Right atrium auricular region (tissue), 2 donors: ENCODE results near the gene HAPLN3. TPM values are rescaled to one million over a fixed set of nuclear protein-coding genes. Genes with fewer than 3 reads are reported as not detected.
A peak's percentile ranks its signal among the peaks of the same experiment; 100 is the strongest.
"Not testable (repeated sequence)": the region's sequence is repeated elsewhere in the genome, so short reads cannot be mapped to it uniquely, and the experiment has no call there.

Experiments used
- DNase-seq: peaks from one replicate; pipeline ENCODE4 v3.0.0-alpha.2; 2019; ENCODE audit warnings: low spot score
- H3K27ac ChIP-seq, 2 donors: fragments of 200-600 bp; sonication (generic); 1 replicate in 1 of 2; 2 replicates in 1 of 2; pipeline ENCODE4 v1.5.1; 2016 to 2019
- H3K27me3 ChIP-seq, 2 donors: fragments of 200-600 bp; sonication (generic); one replicate each; pipeline versions ENCODE4 v1.5.1 to v1.6.0; 2017 to 2019
- H3K36me3 ChIP-seq: fragments of 200-600 bp; sonication (generic); one replicate; pipeline ENCODE4 v1.5.1; 2016
- H3K4me1 ChIP-seq, 2 donors: fragments of 200-600 bp; sonication (generic); one replicate each; pipeline versions ENCODE4 v1.5.1 to v1.6.0; 2017 to 2019
- H3K4me3 ChIP-seq, 2 donors: fragments of 200-600 bp; sonication (generic); 1 replicate in 1 of 2; 2 replicates in 1 of 2; pipeline ENCODE4 v1.5.1; 2017 to 2019; ENCODE audit warnings: mild to moderate bottlenecking in 1 of 2, moderate library complexity in 1 of 2
- H3K9me3 ChIP-seq, 2 donors: fragments of 200-600 bp; sonication (generic); one replicate each; pipeline ENCODE4 v1.5.1; 2019
- total RNA-seq, 2 donors: library from RNA; depleted of rRNA; stranded (reverse); fragments of >200 nt; gene quantifications; one replicate each; pipeline ENCODE4 v1.1.0, GENCODE V29; 2016
- TF ChIP-seq, protein P1 (sequence below), 2 donors: fragments of 200-600 bp; sonication (generic); IDR thresholded peaks; one replicate each; pipeline ENCODE4 v1.5.1; 2019; ENCODE audit warnings: antibody characterized with exemption in 2 of 2

Gene HAPLN3
- total RNA-seq, 2 donors from 2014 or later, result 3.2 to 3.6 TPM

DNA sequence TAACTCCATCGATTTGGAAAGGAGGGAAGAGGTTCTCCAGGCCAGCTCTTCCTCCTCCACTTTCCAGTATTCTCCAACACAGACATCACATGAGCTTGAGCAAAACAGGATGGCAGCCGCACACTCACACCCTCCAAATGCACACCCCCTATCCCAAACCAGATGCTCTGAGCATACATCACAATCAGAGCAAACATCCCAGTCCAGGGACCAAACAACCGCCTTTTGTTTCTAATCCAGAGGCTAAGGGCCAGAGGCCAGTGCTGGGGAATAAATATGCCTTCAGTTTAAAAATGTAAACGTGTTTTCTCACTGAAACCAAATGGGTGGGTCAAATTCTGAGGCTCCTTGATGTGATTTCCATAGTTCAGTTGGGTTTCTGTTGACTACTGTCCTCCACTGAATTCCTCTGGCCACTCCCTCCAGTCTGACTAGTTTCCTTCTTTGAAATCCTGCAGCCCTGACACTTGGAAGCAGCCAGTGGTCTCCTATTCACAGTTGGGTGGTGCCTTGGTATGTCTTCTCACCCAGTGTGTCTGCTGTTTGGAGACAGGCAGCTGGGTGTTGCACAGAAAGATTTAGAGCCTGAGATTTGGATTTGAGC, 37.0 kb upstream of the HAPLN3 start:
- Histone ChIP-seq H3K4me1 (peaks cover 0 to 18% of the 10 kb centered on the region in 2 donors), H3K27ac (peak overlapping the region; percentile 3 to 81), H3K36me3 (no peaks in the 10 kb centered on the region), H3K4me3 (no peak overlapping the region), H3K27me3 (no peaks in the 10 kb centered on the region), H3K9me3 (no peaks in the 10 kb centered on the region)
- TF ChIP-seq, protein P1, sequence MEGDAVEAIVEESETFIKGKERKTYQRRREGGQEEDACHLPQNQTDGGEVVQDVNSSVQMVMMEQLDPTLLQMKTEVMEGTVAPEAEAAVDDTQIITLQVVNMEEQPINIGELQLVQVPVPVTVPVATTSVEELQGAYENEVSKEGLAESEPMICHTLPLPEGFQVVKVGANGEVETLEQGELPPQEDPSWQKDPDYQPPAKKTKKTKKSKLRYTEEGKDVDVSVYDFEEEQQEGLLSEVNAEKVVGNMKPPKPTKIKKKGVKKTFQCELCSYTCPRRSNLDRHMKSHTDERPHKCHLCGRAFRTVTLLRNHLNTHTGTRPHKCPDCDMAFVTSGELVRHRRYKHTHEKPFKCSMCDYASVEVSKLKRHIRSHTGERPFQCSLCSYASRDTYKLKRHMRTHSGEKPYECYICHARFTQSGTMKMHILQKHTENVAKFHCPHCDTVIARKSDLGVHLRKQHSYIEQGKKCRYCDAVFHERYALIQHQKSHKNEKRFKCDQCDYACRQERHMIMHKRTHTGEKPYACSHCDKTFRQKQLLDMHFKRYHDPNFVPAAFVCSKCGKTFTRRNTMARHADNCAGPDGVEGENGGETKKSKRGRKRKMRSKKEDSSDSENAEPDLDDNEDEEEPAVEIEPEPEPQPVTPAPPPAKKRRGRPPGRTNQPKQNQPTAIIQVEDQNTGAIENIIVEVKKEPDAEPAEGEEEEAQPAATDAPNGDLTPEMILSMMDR (IDR thresholded peaks at IDR 0.05), result no peak
- peak; percentile 73 for DNase-seq

DNA sequence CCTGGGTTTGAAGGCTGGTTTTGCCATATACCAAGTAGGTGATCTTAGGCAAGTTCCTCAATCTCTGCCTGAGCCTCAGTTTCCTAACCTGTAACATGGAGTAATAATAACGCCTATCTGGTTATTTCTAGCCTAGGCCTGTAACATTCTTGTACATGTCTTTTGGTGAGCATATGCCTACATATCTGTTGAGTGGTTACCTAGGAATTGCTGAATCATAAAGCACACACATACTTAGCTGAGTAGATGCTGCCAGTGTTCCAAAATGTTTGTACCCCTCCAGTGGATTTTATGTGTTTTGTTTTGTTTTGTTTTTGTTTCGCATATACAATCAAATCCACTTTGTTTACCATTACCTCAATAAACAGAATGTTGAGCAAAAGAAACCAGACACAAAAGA, 35.2 kb upstream of the HAPLN3 start:
- Histone ChIP-seq H3K27me3 (no peaks in the 10 kb centered on the region), H3K27ac (no peak overlapping the region), H3K4me1 (peaks cover 0 to 18% of the 10 kb centered on the region in 2 donors), H3K36me3 (no peaks in the 10 kb centered on the region), H3K9me3 (no peaks in the 10 kb centered on the region), H3K4me3 (no peak overlapping the region)
- no peak for DNase-seq
- TF ChIP-seq, protein P1 (IDR thresholded peaks at IDR 0.05), result no peak

DNA sequence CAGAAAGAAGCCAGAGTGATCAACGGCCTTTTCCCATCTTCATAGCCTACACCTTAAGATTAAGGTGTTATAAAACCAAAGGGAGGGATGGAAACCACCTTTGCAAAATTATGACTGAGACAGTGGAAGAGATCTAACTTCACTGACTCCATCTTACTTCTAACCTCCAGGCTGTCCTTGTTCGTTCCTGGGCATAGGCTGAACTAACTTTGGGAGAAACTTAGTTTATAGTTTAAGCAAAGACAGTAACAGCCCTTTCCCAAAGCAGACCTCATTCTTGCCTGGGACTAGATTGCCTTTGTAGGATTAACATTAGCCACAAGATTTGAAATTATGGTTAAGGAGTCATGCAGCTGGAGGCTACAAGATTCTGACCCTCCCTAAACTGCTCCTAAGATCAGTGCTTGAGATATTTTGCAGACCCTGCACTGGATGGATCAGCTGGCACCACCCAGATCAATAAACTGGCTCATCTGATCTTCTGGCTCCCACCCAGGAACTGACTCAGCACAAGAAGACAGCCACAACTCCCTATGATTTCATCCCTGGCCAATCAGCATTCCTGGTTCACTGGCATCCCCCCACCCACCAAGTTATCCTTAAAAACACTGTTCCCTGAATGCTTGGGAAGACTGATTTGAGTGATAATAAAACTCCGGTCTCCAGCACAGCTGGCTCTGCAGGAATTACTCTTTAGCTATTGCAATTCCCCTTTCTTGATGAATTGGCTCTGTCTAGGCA, 34.2 kb upstream of the HAPLN3 start:
- not testable (repeated sequence) for H3K9me3 ChIP-seq, H3K4me3 ChIP-seq, H3K36me3 ChIP-seq, DNase-seq, H3K27me3 ChIP-seq, H3K27ac ChIP-seq
- H3K4me1 ChIP-seq, result peaks cover 0 to 18% of the 10 kb centered on the region in 2 donors

DNA sequence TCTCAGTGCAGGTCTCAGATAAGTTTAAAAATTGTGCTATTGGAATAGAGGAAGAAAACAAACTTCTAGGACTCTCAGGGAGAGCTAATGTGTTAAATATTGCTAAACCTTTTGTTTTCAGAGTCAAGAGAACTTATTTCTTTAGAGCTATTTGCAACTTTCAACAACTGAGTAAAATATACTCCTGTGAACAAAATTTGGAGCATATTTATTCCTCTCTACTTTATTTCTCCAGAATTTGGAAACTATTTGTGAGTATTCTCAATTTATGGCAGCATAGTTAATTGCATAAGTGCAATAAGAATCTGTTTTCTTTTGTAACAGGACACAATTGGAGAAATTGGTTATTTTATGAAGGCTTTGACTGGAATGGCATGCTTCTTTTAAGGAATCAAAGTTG, 32.8 kb upstream of the HAPLN3 start:
- not testable (repeated sequence) for H3K27me3 ChIP-seq, H3K36me3 ChIP-seq, DNase-seq, H3K4me3 ChIP-seq, H3K9me3 ChIP-seq, H3K27ac ChIP-seq
- peaks cover 0 to 18% of the 10 kb centered on the region in 2 donors for H3K4me1 ChIP-seq

DNA sequence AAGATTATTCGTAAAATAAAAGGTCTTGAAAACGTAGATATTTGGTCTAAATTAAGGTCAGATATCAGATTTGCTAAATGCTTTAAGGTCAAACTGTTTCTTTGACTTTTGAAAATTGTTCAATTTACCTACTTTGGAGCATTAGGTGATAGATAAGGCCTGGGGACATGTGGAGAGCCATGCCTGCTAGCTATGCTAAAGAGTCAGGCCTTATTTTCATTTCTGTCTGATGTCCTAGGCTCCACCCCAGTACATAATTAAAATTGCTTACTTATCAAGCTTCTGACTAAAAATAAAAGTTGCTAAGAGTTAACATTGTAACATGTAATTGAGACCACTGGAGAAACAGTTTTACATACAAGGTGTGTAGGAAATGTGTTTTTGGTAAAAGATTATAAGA, 30.3 kb upstream of the HAPLN3 start:
- peak overlapping the region in 1 of 2 donors; percentile 17 for H3K27ac ChIP-seq
- H3K9me3 ChIP-seq, H3K4me1 ChIP-seq, DNase-seq, H3K4me3 ChIP-seq, H3K27me3 ChIP-seq, H3K36me3 ChIP-seq: not testable (repeated sequence)

DNA sequence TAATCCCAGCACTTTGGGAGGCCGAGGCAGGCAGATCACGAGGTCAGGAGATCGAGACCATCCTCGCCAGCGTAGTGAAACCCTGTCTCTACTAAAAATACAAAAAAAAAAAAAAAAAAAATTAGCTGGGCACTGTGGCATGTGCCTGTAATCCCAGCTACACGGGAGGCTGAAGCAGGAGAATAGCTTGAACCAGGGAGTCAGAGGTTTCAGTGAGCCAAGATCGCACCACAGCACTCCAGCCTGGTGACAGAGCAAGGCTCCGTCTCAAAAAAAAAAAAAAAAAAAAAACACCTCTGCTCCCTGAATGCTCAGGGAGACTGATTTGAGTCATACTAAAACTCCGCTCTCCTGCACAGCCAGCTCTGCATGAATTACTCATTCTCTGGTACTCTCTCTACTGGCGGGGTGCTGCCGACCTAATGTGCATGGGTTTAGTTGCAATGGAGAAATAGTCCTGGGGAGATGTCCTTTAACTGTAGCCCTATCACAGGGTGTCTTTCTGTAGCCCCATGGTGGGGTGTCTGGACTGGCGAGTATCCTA, 25.6 kb upstream of the HAPLN3 start:
- not testable (repeated sequence) for H3K27ac ChIP-seq

DNA sequence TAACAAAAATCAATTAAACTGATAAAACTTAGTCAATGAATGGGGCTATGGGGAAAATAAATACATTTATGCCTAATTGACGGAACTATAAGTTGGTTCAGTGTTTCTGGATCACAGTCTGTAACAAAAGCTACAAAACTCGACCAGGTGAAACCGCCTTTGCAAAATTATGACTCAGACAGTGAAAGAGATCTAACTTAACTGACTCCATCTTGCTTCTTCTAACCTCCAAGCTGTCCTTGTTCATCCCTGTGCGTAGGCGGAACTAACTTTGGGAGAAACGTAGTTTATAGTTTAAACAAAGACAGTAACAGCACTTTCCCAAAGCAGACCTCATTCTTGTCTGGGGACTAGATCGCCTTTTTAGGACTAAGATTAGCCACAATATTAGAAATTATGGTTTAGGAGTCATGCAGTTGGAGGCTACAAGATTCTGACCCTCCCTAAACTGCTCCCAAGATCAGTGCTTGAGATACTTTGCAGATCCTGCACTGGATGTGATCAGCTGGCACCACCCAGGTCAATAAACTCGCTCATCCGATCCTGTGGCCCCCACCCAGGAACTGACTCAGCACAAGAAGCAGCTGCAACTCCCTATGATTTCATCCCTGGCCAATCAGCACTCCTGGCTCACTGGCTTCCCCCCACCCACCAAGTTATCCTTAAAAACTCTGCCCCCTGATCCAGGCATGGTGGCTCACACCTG, 25.0 kb upstream of the HAPLN3 start:
- peak; percentile 56 for DNase-seq
- H3K36me3 ChIP-seq, result no peaks in the 10 kb centered on the region
- H3K9me3 ChIP-seq, result no peaks in the 10 kb centered on the region
- TF ChIP-seq, protein P1 (IDR thresholded peaks at IDR 0.05), result no peak
- no peaks in the 10 kb centered on the region for H3K27me3 ChIP-seq
- no peak overlapping the region for H3K4me3 ChIP-seq
- peaks cover 0 to 14% of the 10 kb centered on the region in 2 donors for H3K4me1 ChIP-seq
- H3K27ac ChIP-seq, result no peak overlapping the region

More for the DNA sequence above, 25.6 kb upstream of the HAPLN3 start:
- H3K27me3 ChIP-seq, H3K4me3 ChIP-seq, H3K9me3 ChIP-seq, H3K36me3 ChIP-seq: not testable (repeated sequence)
- DNase-seq, result peak; percentile 50
- peaks cover 0 to 14% of the 10 kb centered on the region in 2 donors for H3K4me1 ChIP-seq
